HG02798 (cell line): ENCODE data around the gene MIPEP.

ENCODE experiments used
- ATAC-seq: cut with Tn5 transposase; IDR thresholded peaks from one replicate; pipeline ENCODE4 v1.9.1; 2021; ENCODE audit warnings: mild to moderate bottlenecking; ENCODE audit not compliant: unreplicated experiment, poor library complexity

The MIPEP gene

DNA sequence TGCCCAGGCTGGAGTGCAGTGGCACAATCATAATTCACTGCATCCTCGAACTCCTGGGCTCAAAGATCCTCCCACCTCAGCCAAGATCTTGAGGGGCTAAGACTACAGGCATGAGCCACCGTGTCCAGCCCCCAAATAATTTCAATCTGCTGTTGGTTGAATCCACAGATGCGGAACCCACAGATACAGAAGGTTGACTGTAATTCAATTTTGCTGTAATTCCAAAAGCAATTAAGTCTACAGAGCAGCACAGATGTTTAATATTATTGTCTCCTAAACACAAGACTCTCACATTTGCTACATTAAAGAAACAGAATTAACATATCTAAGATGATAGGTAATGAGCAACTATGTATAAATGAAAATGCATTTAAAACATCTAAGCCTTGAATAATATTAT, 75.6 kb downstream of the MIPEP start:
- ATAC-seq, result no peak

DNA sequence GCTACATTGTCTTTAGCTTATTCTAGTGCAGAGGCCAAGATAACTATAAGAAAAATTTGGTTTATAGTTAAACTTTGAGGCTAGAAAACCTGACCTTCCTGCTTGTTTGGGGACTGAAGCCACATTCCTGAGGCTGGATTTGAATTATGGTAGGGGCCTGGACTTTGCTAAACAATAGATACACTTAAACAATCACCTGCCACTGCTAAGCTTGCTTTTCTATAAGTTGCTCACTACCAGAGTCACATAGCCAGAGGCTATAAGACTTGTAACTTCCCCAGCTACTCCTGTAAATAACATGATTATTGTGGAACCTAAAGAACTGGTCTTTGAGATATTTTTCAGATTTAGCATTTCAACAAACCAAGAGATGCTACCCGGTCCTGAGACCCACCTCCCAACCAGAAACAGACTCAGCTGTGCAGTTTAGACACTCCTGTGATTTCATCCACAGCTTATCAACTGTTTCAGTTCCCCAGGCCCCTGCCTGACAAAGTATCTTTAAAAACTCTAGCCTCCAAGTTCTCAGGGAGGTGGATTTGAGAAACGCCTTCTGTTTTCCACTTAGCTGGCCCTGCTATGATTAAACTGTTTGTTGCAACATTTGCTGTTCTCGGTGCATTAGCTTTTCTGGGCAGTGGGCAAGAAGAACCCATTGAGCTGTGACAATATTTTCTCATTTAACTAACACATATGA, 77.7 kb downstream of the MIPEP start:
- no peak for ATAC-seq

DNA sequence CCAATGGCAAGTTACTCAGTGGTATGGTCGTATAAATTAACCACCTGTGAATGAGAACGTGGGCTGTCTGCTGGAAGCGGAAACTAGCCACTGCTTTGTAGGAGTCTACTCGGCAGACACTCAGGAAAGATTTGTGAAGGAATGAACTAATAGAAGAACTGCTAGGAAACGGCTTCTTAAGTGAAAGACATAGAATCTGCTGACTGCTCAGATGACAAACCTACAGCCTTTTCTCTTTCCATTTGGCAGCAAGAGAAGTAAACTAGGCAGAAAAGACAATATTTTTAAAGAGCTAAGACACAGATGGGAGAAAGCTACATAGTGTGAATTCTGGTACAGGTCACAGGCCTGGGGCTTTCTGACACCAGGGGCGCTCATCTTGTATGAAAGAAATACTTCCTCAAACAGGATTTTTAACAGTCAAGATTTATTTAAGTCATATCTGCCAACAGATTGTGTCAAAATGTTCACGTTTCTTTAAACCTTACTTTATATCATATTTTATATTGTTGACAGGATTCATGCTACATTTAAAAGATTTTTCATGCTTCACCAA, 78.4 kb downstream of the MIPEP start:
- peak; percentile 41 for ATAC-seq

DNA sequence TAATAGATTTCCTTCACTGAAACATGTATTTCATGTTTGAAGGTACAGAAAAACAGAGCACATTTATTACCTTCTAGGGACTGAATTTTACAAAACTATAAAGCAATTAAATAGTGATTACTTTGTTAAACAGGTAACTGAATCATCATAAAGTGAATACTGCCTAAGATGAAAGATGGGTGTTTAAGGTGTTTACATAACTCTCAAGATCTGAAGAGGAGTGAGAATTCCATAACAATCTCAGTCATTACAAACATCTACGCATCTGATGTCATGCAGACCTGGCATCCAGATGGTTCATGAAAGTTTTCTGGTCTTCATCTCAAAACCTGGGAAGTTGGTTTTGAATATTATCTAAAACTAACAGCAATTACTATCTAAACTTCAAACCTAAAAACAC, 80.4 kb downstream of the MIPEP start:
- ATAC-seq, result no peak

DNA sequence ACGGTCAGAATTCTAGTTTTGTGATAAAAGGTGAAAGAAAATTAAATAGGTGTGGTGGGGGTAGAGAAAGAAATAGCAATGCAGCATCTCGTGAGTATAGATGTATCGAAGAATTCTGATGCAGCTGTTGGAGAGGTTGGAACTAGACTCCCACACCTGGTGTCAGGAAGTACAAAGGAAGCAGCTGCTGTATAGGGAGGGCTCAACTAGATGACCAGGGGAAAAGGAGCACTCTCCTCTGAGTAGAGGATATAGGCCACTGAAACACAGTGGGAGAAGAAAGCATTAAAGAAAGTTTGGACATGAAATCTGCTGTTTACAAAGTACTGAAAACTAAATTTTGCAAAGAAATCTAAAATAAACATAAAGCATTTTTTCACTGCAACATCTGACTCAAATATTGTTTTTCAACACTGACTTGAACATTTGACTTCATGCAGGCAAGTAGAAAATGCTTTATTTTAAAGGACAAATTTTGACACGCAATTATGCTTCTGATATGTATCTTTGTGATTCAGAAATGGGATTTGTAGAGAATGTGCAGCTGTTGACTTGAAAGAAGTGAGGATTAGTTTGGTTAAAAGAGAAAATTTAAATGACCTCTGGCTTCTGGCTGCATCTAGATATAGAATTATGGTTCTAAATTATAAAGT, 82.2 kb downstream of the MIPEP start:
- peak; percentile 31 for ATAC-seq

DNA sequence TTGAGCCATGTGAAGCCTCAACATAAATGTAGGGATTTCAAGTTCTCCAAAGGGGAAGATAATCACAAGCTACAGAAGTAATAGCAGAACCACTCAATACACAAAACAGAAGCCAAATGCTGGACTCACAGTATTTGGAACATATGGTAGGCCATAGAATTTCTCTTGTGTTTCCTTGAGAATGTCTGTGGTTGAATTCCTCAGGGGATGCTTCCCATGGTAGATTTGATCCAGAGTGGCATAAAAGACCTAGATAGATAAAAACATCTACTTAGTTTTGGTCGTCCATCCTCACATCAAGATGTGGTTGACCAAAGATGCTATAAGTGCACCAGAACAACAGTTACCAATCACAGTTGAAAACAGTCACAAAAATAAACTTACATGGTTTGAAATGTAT, 83.4 kb downstream of the MIPEP start:
- no peak for ATAC-seq

DNA sequence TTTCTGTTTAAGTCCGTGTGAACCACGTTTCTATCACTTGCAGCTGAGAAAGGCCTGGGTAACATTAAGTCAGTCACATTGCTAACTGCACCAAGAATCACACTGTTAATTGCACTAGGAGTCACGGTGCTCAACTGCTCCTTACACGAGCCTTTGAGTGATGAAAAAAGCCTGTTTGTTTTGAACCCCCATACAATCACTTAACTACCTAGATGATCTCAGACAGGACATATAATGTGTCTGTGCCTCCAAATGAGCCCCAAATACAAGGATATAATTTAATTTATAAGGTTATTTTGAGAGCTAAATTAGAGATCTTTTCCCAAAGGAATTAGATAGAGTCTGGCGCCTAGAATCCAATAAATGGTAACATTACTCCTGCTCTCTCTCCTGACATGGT, 84.1 kb downstream of the MIPEP start:
- ATAC-seq, result no peak

DNA sequence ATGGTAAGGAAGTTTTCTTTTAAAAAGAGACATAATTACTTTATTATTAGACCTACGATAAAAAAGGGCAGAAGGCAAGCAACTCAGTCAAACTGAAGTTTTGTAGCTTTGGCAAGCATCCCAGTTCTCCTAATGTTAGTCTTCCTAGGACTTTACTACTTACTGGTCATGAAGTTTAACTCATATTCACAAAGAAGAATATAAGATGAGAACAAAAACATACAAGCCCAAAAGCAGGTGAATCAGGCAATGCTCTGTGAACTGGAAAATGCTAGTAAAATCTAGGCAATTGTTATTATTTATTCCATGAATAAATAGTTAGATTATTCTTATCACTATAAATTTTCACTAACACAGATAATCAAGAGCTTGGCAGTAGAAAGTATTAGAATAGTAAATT, 85.0 kb downstream of the MIPEP start:
- no peak for ATAC-seq

DNA sequence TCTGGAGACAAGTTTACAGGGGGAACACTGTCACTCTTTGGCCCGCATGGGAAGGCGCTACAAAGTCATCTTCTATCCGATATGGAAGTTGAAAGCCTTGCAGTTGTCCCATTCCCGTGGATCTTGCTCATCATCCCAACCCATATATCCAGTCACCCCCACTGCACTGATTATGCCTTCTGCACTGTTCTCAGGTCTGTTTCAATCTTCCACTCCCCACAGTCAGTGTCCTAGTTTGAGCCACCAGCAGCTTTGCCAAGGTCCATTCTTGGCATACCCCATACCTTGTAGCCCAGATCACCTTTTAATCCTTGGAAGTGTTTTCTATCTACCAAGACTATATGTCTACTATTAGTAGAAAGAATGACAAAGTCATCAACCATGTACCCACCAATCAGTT, 88.1 kb downstream of the MIPEP start:
- ATAC-seq, result no peak

DNA sequence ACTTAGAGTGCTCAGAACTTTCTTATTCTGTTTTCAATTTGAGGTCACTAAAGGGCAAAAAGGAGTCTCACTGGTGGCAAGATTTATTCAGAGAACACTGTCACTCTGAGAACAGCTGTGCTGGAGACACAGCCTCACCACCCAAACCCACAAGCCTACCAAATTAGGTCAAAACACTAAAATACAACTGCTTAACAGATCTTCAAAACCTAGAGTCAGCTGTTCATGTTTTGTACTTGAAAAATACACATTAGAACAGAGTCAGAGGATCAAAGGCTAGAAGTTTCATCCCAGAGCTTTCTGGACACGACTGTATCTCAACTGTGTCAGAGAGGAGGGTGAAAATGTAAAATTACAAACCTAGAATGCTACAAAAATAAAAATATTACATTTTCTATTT, 89.3 kb downstream of the MIPEP start:
- peak; percentile 97 for ATAC-seq

DNA sequence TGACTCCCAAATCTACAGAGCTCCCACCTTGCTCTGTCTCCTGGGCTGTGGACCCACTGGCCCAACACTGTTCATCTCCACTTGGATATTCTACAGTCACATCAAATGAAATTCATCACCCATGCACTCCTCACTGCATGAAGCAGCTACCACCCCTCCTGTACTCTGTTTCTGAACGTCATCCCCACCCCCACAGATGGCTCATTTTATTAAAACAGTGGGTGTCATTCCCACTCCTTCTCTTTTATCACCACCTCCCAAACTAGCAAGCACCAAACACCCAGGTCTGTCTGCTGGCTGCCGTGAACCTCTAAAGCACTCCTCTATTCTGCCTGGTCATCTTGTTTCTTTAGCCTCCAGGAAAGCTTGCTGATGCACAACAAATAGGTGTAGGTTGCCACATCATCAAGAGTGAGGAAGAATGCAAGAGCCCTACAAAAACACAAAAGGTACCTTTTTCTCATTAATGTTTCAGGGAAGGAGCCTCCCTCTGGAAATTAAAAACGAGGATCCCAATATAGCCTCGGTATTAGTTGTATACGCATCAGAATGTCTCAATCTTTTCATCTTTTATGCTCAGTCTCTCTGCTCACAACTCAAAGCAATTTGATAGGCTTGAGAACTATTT, 91.8 kb downstream of the MIPEP start:
- ATAC-seq, result no peak

DNA sequence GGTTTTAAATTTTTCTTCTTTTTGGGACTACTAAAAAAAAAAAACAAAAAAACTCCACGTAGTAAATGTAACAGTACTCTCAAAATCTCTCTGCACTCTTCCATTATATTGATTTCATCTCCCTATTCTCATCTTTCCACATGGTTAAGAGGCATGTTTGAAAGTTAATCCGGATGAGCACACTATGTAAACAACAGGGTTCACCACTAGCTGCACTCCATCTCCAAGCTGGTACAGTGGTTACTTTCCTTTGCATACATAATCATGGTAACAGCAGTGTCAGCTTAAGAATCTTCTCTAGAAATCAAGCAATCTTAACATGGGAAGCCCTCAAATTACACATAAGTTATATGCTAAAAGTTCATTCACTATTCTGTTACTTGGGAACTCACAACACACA, 92.6 kb downstream of the MIPEP start:
- ATAC-seq, result no peak

DNA sequence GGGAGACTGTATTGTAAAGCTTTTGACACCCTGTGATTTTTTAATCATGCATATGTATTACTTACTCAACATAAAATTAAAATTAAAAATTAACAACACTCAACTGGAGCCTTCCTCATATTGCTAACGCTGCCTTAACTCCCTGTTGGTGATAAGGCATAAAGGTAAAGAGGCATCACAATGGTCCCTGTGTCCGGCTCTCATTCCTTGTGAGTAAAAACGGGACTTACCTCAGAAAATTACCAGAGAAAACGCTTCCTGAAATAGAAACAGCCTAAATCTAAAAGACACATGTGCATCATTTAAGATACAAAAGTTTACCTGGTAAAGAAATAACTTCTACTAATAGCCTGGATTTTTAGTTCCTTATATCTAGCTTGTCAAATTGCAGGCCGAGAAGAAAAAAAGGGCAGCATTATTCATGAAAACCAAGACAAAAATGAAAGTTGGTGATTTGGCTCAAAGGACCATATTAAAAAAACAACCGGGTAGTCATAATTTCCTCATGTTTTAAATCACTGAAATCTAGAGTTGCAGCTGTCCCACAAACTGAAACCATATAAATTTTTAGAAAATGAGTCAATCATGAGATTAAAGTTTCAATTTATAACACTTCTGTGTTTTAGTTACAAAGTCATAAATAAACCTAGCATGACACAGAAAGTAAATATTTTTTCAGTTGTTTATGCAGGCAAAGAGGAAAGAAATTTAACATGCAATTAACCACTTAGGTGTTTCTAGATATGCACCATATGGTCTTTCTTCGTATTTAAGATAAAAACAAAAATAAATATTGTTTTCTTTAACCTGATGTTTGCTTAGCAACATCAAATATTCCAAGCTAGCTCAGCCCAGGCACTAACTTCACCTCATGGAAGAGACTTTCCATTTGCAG, 94.7 kb downstream of the MIPEP start:
- ATAC-seq, result peak; percentile 59

DNA sequence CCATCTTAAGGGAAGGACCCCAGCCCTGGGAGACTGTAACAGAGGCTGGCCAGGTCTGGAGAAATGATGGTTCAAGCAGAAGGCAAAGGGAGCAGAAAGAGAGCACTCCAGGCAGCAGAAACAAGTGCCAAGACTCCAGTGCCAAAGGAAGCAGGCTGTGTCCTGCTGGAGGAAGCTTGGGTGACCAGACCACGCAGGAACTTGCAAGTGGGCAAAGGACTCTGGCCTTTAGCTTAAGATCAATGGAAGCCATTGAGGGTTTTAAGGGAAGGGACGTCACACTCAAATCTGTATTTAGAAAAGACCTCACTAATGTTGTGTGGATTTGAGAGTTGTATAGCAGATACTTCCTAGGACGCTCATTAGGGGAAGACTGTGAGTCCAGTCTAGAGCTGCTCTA, 95.5 kb downstream of the MIPEP start:
- no peak for ATAC-seq

DNA sequence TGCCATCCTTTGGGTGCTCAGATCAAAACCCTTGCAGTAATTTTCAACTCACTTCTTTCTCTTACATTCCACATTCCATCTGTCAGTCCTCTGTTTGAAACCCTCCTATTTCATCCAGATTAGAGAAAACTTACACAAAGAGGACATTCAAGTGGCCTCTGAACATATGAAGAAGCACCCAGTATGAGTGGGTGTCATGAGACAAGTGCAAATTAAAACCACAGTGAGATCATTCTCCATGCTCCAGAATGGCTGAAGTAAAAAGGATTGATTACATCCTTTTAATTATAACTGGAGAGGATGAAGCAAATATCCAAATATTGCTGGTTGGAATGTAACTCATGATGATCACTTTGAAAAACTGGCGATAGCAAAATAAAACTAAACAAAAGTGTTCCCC, 96.5 kb downstream of the MIPEP start:
- no peak for ATAC-seq

DNA sequence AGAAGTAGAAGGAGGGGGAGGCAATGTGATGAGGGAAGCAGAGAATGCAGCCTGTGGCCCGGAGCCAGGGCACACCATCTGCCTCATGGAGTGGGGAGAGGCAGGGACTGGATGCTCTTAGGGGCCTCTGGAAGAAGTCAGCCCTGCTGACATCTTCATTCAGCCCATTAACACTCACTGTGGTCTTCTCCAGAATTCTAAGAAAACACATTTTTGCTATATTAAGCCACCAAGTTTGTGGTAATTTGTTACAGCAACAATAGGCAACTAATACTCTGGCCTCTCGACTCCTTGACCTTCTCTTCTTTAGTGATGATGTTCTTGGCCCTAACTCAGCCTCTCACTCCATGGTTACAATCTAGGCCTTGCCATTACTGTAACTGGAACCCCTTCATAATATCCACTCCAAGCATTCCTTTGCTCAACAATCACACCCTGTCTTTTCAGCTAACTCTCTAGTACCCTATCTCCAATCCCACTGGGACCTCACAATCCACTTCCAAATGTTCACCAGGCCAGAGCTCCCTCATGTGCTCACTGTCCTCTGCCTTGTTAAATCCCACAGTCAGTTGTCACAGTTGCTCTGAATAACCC, 98.5 kb downstream of the MIPEP start:
- ATAC-seq, result no peak

DNA sequence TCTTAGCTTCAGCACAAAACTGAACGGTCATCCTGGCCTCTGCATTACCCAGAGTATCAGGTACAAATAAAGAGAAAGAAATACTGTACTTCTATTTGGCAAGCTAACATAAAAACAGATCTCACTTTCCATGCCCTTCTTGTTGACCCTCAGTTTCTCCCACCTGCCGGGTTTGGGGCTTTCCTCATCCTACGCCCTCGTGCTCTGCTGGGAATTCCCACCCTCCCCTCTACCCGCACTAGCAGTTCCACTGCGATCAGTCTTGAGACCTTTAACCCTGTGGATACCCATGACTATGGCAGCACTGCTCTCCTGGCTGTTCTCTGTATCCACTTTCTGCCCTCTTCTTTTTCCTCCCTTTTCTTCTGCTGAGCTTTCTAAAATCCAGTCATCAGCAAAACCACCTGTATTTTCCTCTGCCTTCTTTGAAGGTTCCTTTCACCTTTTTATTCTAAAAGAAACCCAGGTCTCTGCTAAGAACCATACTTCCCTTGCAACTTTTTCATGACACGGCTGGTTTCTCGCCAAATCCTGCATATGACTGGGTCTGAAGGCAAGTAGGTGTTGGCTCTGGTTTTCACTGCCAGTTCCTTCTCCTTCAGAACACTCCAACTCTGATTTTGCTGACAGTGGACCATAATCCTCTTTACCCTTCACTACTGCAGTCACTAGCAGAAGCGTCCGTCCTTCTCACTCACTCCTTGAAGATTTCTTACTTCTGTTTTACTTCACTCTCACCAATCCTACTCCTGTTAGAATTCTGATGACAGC, 99.4 kb downstream of the MIPEP start:
- ATAC-seq, result no peak

DNA sequence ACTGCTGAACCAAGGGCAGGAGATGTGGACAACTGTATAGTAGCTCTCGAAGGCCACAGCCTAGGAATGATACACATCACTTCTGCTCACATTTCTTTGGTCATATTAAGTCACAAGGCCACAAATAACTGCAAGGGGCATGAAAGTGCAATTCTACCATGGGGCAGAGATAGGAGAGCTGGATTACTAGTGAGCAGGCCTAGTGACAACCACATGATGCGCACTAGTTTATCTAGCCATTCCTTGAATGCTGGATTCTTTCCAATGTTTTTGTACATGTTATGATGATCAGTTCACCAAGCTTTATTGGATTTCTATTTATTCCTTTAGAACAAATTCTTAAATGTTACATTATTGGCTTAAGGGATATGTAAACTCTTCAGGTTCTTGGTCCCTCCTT, 100.7 kb downstream of the MIPEP start:
- no peak for ATAC-seq

DNA sequence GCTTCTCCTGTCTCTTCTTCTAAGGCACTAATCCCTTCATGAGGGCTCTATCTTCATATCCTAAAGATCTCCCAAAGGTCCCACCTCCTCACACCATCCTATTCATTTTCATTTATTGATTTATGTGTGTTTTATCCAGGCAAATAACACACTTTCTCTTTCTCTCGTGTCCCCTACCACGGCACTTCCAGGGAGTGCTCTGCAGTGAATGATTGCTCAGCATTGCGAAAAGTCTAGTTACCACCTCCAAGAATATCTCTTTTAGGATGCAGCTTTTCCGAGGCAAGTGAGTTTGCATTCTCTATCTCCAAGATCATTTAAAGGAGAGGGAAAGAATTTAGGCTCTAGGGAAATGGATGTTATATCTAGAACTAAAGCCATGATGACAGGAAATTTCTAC, 101.7 kb downstream of the MIPEP start:
- no peak for ATAC-seq
